HG03108 (cell line): ENCODE measurements around the gene TAOK2.
A peak's percentile ranks its signal among the peaks of the same experiment; 100 is the strongest.
"Not testable (repeated sequence)": the region's sequence is repeated elsewhere in the genome, so short reads cannot be mapped to it uniquely, and the experiment has no call there.

Experiments
- ATAC-seq: cut with Tn5 transposase; IDR thresholded peaks from one replicate; pipeline ENCODE4 v1.9.1; 2021; ENCODE audit warnings: moderate library complexity; ENCODE audit not compliant: unreplicated experiment

The TAOK2 gene

DNA sequence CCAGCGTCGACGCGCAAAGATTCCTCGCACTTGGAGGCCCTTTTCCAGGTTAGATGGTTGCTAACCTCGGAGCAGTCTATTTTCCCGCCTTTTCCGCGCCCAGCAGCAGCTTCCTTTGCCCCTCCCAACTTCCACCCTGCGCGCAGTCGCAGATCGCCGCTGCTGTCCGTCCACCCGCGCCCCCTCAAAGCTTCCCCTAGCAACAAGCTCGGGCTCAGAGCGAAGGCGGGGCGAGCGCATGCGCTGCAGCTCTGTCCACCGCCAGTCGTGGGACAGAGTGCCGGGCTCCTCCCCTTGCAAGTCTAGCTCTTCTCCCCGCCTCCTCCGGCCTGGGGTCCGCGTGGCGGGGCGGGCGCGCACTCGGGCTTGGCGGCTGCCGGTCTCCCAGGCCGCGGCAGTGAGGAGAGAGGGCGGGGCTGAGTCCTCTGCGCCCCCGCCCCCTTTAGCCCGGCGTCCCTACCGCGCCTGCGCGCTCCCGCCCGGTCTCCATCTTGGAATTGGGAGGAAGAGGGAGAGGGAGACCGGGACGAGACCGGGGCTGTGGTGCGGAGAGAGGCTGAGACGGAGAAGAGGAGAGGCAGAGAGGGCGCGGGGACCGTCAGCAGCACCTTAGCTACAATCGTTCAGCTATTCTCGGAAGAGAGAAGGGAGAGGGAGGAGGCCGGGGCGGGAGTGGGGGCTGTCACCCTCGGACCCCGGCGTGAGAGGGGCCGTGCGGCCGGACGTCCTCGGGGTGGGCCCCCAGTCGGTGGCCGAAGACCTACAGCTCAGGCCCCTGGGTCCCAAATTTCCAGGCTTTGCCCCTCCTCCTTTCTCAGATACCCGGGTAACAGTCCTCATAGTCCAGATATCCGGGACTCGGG, at the start of gene TAOK2:
Gene TAOK2, plus strand, starts transcription at position 485 of the 863 bp plus-strand sequence. CDS start 3,905 bp downstream, outside the sequence.
- ATAC-seq: peak; percentile 94

DNA sequence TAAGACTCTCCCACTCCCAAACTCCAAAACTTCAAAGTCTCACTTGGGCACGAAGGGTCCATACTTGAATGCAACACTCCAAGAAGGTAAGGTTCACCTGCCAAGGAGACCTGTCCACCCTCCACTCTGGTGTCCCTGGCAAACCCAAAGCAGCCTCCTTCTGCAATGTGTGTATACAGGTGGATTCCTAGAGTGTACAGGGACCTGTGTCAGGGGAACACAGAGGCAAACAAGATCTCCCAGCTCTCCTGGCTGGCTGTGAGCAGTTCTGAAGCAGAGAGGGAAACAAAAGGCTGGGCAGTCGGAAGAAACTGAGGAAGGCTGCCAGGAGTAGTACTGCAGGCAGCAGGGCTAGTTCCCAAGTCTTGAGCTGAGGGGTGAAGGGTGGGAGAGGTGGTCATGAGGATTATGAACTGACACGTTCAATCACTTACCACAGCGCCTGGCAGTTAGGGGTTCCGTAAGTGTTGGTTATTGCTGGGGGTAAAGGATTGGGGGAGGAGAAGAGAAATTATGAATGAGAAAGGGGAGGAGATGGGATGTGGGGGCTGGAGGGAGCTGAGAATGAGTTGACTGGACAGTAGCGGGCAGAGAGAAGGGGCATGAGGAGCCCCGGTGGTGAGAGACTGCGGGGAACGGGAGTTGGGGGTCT, 48.4 kb upstream of the TAOK2 start:
- ATAC-seq: no peak

DNA sequence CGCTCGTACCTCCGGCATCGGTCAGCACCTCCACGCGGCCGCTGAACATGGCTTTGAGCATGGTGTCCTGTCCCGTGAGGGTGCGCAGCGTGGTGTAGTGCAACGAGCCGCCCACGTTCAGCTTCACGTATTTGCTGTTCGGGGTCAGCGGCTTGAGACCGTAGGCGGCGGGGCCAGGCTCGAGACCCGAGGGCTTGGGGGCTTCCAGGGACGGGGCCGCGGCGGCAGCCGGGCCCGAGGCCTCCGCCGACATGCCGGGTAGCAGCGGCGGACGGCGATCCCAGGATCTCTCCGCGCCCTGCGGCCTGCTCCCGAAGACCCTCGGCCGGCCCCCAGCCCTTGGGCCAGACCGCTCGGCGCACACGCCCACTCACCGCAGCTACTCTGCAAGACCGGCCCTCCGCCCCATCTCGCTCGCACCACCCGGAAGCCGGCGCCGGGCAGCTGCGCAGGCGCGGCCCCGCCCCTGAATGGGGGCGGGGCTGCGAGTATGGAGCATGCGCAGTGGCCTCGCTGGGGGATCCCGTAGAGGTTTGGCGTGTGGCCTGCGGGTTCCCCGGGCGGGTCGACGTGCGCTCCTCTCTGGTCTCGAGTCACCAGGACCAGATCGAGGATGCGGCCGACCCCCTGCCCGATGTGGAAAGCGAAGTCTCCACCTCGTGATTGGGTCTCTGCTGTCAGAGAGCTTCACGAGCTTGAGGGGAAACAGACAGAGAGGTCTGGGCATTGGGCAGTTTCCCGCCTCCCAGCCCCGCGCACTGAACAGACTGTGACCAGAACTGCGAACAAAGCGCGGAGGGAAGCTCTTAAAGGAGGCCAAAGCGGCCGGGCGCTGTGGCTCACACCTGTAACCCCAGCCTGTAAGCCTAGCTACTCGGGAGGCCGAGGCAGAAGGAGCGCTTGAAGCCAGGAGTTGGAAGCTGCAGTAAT, 47.6 kb upstream of the TAOK2 start, which contains the start of gene KCTD13:
Gene KCTD13, minus strand, starts transcription at position 446 of the 930 bp plus-strand sequence. Its CDS starts 193 bp downstream, at position 253.
- ATAC-seq: peak; percentile 83

DNA sequence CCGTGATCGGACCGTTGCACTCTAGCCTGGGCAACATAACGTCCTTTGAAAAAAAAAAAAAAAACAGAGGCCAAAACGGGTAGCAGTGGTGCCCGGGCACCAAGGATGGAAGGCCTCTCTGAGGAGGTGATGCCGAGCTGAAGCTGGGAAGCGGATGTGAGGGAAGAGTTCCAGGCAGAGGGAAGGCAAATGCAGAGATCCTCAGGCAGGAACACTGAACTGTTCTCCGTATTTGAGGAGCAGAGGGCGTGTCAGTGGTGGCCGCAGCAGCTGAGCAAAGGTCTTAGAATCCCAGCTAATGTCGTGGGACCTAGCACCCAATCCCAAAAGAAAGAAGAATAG, 47.0 kb upstream of the TAOK2 start:
- ATAC-seq: no peak

DNA sequence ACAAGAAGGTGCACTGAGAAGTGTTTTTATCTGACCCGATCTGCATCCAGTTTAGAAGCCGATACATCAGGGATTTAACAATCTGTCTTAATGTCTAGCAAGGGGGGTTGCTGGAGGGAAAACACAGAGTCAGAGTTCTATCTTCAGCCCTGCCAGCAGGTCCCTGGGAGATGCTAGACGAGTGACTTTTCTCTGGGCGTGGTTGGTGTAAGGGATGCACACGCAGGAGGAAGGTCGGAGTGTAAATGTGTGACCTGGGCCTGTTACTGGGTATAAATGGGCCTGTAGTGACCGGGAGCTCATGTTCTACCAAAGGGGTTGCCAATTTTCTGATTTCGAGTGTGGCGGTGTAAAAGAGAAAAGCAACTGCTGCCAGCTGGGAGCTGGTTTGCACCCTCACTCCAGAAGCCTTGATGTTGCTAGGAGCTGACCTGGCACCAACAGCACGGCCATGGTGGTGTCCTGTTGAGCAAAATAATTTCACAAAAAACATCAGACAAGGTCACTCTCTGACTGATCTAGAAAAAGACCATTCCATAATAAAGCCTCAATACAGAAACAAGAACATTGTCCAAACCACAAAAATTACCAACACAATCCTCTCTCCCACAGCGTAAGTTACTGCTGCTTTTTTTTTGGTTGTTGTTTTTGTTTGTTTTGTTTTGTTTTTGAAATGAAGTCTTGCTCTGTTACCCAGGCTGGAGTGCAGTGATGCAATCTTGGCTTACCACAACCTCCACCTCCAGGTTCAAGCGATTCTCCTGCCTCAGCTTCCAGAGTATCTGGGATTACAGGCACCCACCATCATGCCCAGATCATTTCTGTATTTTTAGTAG, 46.4 kb upstream of the TAOK2 start:
- no peak for ATAC-seq

DNA sequence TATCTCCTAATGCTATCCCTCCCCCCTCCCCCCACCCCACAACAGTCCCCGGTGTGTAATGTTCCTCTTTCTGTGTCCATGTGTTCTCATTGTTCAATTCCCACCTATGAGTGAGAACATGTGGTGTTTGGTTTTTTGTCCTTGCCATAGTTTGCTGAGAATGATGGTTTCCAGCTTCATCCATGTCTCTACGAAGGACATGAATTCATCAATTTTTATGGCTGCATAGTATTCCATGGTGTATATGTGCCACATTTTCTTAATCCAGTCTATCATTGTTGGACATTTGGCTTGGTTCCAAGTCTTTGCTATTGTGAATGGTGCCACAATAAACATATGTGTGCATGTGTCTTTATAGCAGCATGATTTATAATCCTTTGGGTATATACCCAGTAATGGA, 41.9 kb upstream of the TAOK2 start:
- ATAC-seq: not testable (repeated sequence)

DNA sequence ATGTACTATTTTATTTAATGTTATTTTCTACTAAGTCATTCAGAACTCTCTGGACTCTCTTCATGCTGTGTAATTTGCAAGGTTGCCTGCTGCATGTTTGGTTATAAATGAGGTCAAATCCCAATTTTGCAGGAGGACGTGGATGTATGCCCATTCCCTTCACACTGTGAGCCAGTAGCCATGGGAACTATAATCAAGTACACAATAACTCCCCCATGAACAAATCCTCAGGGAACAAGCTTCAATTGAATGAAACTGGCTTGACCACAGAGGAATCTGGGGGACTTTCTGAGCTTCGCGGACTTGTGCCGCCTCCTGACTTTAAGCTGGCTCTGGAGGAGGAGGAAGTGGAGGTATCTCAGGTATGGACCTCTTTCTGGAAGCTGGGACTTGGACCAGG, 33.0 kb upstream of the TAOK2 start:
- no peak for ATAC-seq

DNA sequence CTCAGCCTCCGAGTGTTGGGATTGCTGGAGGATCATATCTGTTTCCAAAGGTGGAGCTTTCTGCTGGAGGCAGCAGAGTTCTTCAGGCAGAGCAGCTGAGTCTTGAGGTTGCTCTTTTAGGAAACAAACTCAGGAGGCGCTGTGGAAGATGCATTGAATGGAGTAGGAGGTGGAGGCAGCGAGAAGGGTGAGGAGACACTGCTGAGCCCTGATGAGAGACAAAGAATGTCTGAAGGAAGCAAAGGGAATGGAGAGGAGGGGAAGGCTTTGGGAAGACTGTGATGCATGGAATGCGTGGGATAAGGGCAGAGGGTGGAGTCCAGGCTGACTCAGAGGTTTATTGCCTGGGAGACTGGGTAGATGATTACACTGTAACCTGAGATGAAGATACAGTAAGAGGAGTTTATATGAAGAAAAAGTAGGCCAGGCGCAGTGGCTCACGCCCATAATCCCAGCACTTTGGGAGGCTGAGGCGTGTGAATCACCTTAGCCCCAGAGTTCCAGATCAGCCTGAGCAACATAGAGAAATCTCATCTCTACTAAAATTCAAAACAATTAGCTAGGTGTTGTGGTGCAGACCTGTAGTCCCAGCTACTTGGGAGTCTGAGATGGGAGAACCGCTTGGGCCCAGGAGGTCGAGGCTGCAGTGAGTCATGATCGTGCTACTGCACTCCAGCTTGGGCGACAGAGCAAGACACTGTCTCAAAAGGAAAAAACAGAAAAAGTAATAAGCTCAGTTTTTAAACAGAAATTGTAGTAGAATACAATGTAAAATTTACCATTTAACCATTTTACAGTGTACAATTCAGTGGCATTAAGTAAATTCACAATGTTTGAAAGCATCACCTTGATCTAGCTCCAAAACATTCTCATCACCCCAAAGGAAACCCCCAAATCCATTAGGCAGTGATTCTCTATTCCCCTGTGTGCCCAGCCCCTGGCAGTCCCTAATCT, 29.5 kb upstream of the TAOK2 start:
- ATAC-seq: no peak

DNA sequence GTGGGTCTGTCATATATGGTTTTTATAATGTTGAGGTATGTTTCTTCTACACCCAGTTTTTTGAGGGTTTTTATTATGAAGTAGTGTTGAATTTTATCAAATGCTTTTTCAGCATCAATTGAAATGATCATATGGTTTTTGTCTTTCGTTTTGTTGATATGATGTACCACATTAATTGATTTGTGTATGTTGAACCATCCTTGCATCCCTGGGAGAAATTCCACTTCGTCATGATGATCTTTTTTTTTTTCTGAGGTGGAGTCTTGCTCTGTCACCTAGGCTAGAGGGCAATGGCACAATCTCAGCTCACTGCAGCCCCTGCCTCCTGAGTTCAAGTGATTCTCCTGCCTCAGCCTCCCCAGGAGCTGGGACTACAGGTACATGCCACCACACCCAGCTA, 25.8 kb upstream of the TAOK2 start:
- ATAC-seq: no peak

DNA sequence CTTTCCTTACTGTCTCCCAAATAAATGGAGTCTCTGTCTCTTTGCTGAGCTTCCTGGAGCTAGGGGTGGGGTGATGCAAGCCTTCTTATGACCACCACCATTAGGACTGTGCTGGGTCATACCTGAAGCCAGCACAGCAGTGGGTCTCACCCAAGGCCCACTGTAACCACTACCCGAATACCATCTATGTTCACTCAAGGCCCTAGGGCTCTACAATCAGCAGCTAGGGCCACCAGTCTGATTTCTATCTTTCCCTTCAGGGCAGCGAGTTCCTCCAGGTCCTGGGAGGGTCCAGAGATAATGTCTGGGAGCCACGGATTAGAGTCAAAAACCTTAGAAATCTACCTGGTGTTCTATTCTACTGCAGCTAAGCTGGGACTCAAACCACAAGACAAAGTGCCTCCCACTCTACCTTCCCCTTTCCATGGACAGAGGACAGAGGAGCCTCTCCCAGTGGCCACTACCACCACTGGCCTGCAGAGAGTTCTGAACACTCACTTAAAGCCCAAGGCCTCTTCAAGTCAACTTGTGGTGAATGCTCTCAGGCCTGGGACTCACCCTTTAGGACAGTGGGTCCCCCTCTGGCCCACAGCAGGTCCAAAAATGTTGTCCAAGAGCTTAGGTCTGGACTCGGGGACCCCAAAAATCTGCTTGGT, 22.7 kb upstream of the TAOK2 start:
- no peak for ATAC-seq

DNA sequence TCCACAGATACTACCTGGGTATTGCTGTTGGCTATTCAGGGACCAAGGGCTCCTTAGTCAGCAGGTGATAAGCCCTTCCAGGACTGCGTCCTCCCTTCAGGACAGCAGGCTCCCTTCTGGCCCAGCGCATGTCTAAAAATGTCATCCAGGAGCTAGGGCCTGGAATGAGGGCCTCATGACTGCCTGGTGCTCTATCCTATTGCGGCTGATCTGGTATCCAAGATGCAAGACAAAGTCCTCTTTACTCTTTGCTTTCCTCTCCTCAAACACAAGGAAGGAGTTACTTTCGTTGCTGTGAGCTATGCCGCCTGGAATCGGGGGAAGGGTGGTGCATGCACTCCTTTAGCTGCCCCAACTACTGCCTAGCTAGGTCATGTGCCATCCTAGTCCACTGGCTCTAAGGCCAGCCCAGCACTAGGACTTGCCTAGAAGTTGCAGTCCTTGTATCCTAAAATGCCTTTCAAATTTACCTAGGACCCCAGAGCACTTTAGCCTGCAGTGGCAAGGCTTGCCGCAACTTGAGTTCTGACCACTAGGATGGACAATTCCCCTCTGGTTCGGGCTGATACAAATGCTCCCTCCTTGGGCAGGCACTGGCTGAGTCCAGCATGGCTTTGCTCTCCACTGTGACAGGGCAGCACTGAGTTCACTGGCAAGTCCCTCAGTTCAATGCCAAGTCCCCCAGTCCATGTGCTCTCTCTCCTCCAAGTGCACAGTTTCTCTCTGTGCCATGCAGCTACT, 21.9 kb upstream of the TAOK2 start:
- no peak for ATAC-seq

DNA sequence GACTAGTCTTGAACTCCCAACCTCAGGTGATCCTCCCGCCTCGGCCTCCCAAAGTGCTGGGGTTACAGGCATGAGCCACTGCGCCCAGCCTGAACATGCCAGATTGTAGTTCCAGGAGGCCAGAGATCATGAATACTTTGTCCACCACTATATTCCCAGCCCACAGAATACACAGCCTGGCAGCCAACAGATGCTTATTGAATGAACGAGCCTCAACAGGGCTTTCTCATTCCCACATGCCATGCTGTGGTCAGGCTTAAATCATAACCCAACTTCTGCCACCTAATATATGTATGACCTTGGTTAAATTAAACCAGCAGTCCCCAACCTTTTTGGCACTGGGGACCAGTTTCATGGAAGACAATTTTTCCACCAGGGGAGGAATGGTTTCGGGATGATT, 14.9 kb upstream of the TAOK2 start:
- ATAC-seq: no peak

DNA sequence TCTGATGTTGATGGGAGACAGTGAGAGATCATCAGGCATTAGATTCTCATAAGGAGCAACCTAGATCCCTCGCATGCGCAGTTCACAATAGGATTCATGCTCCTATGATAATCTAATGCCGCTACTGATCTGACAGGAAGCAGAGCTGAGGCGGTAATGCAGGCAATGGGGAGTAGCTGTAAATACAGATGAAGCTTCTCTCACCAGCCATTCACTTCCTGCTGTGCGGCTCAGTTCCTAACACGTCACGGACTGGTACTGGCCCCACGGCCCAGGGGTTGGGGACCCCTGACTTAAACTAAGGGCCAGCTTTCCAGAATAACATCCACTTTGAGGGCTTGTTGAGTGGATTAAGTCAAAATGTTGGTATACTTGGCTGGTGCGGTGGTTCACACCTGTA, 14.4 kb upstream of the TAOK2 start:
- ATAC-seq: no peak

DNA sequence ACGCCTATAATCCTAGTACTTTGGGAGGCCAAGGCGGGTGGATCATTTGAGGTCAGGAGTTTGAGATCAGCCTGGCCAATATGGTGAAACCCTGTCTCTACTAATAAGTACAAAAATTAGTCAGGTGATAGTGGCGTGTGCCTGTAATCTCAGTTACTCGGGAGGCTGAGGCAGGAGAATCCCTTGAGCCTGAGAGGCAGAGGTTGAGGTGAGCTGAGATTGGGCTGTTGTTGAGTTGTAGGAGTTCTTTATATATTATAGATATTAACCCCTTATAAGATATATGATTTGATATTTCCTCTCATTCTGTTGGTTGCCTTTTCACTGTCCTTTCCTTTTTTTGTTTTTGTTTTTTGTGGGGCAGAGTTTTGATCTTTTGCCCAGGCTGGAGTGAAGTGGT, 13.8 kb upstream of the TAOK2 start:
- not testable (repeated sequence) for ATAC-seq

DNA sequence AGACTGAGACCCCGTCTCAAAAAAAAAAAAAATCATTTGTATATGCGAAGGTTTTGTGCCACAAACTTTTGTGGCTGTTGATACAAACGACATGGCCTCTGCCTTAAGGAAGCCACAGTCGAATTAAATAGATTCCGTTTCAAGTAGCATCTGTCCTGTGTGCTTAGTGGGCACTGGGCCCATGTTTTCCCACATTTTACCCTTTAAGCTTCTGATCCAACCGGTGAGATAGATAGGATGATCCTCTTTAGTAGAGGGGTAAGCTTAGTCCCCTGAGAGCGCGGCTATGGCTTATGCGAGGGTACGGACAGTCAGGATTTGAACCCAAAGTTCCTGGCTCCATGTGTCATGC, 12.6 kb upstream of the TAOK2 start:
- ATAC-seq: no peak

DNA sequence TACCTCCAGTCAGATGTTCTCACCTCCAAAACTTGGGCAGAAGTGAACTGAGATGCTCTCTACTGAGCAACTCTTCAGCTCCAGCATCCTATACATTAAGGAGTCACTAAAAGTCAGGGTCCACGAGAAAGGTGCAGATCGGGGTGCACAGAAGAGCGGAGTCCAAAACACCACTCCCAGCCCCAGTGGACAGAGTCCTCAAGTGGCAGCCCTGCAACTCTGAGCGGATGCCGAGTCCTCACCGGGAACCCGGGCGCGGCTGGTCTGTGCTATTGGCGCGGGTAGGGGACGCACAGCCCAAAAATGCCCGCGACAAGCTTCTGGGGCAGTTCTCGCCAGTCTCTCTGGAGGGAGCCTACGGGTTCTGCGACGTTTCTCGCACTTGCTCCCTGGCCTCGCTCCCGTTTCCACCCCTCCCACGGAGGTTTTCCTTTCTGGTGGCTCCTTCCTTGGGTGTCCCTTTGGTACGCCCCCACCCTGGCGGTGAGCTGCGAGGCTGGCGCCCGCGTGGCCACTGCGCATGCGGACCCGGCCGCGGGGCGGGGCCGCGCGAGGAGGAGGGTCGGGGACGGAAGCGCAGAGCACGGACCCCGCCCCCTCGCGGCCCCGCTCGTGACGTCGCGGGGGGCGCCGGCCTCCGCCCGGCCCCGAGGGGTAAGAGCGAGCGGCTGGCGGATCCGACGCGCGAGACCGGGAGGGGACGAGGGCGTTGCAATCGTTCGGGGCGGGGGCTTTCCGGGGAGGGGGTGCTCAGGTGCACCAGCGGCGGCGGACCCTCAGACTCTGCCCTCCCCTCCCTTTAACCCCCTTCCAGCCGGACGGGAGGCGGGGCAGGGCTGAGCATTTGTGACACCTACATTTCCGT, 12.0 kb upstream of the TAOK2 start, which contains the start of gene TMEM219:
Gene TMEM219, plus strand, starts transcription at position 601 of the 865 bp plus-strand sequence. CDS start 1,065 bp downstream, outside the sequence.
- ATAC-seq: peak; percentile 87
